HG03097 (cell line): Measurements from ENCODE around the gene CYP17A1.

ENCODE experiments used
- ATAC-seq: cut with Tn5 transposase; IDR thresholded peaks from one replicate; pipeline ENCODE4 v1.9.1; 2021; ENCODE audit not compliant: unreplicated experiment, low FRiP score

Gene CYP17A1

GRCh38 chr10:102811346-102811745 is 25.9 kb downstream of the CYP17A1 start:
- no peak for ATAC-seq

GRCh38 chr10:102808380-102808779 is 28.8 kb downstream of the CYP17A1 start:
- no peak for ATAC-seq

GRCh38 chr10:102804382-102805055 is 32.7 kb downstream of the CYP17A1 start:
- no peak for ATAC-seq

GRCh38 chr10:102802920-102803534 is 34.2 kb downstream of the CYP17A1 start:
- ATAC-seq = no peak

GRCh38 chr10:102801978-102802377 is 35.2 kb downstream of the CYP17A1 start:
- no peak for ATAC-seq

- no peak for ATAC-seq
Measured at GRCh38 chr10:102801496-102801895, 35.7 kb downstream of the CYP17A1 start.

- no peak for ATAC-seq
Measured at GRCh38 chr10:102800611-102801335, 36.4 kb downstream of the CYP17A1 start.

GRCh38 chr10:102799691-102800471 is 37.3 kb downstream of the CYP17A1 start:
- no peak for ATAC-seq

- ATAC-seq = peak; percentile 85
Measured at GRCh38 chr10:102796407-102797176, 40.6 kb downstream of the CYP17A1 start.

GRCh38 chr10:102795453-102796406 is 41.5 kb downstream of the CYP17A1 start:
- ATAC-seq = peak; percentile 13

GRCh38 chr10:102791754-102792395 is 45.3 kb downstream of the CYP17A1 start:
- no peak for ATAC-seq

GRCh38 chr10:102785818-102786217 is 51.4 kb downstream of the CYP17A1 start:
- ATAC-seq = no peak

GRCh38 chr10:102783568-102783967 is 53.6 kb downstream of the CYP17A1 start:
- no peak for ATAC-seq

- ATAC-seq = no peak
Measured at GRCh38 chr10:102782673-102783551, 54.3 kb downstream of the CYP17A1 start.

GRCh38 chr10:102781921-102782557 is 55.2 kb downstream of the CYP17A1 start:
- ATAC-seq = no peak

GRCh38 chr10:102781090-102781920 is 55.9 kb downstream of the CYP17A1 start:
- no peak for ATAC-seq
